HG03039 (cell line): ENCODE results near the gene ARVCF.

Experiments used
- ATAC-seq: cut with Tn5 transposase; IDR thresholded peaks from one replicate; pipeline ENCODE4 v1.9.1; 2021; ENCODE audit warnings: mild to moderate bottlenecking, moderate library complexity; ENCODE audit not compliant: unreplicated experiment

ARVCF gene

GRCh38 chr22:20016734-20017621 lies at the start of gene ARVCF:
ARVCF (minus strand) TSS chr22:20016823; CDS start chr22:19990794, 26,029 bp downstream.
- peak; percentile 39 for ATAC-seq

GRCh38 chr22:20065896-20066616 lies 49.4 kb upstream of the ARVCF start:
- ATAC-seq: no peak

- no peak for ATAC-seq
Observed at GRCh38 chr22:20064545-20065262, 48.1 kb upstream of the ARVCF start.

- ATAC-seq: no peak
Observed at GRCh38 chr22:20064140-20064480, 47.5 kb upstream of the ARVCF start.

GRCh38 chr22:20063271-20064139 lies 46.9 kb upstream of the ARVCF start:
- ATAC-seq: no peak

GRCh38 chr22:20062766-20063083 lies 46.1 kb upstream of the ARVCF start:
- no peak for ATAC-seq

- no peak for ATAC-seq
Observed at GRCh38 chr22:20062043-20062765, 45.6 kb upstream of the ARVCF start.

GRCh38 chr22:20061481-20061861 lies 44.8 kb upstream of the ARVCF start:
- ATAC-seq: no peak

- ATAC-seq: no peak
Observed at GRCh38 chr22:20060700-20061480, 44.3 kb upstream of the ARVCF start.

- no peak for ATAC-seq
Observed at GRCh38 chr22:20058989-20059770, 42.6 kb upstream of the ARVCF start.

GRCh38 chr22:20057596-20058268 lies 41.1 kb upstream of the ARVCF start:
- ATAC-seq: no peak

- no peak for ATAC-seq
Observed at GRCh38 chr22:20056696-20057386, 40.2 kb upstream of the ARVCF start.

GRCh38 chr22:20056161-20056560 lies 39.5 kb upstream of the ARVCF start:
- ATAC-seq: no peak

- ATAC-seq: no peak
Observed at GRCh38 chr22:20055654-20056053, 39.0 kb upstream of the ARVCF start.

GRCh38 chr22:20055144-20055543 lies 38.5 kb upstream of the ARVCF start:
- no peak for ATAC-seq

- ATAC-seq: no peak
Observed at GRCh38 chr22:20054485-20054884, 37.9 kb upstream of the ARVCF start.

- no peak for ATAC-seq
Observed at GRCh38 chr22:20054034-20054427, 37.4 kb upstream of the ARVCF start.
